Tibial artery (tissue), 4 donors: Measurements from ENCODE around the gene ACTR3.

Experiments used
- DNase-seq, 2 donors: peaks; one replicate each; pipeline ENCODE4 v3.0.0-alpha.2; 2019
- H3K27ac ChIP-seq, 2 donors: fragments of 200-600 bp; sonication (generic) in 1 of 2; 1 replicate in 1 of 2; 2 replicates in 1 of 2; pipeline ENCODE4 v1.5.1; 2018 to 2019; ENCODE audit warnings: mild to moderate bottlenecking in 1 of 2
- H3K27me3 ChIP-seq, 2 donors: fragments of 200-600 bp; sonication (generic) in 1 of 2; one replicate each; pipeline versions ENCODE4 v1.5.1 to v1.6.0; 2016 to 2019
- H3K36me3 ChIP-seq, 3 donors: fragments of 200-600 bp; sonication (generic) in 2 of 3; one replicate each; pipeline ENCODE4 v1.5.1; 2016 to 2019; ENCODE audit warnings: mild to moderate bottlenecking in 2 of 3
- H3K4me1 ChIP-seq, 4 donors: fragments of 200-600 bp; sonication (generic) in 2 of 4; 1 replicate in 3 of 4; 2 replicates in 1 of 4; pipeline ENCODE4 v1.5.1; 2016 to 2019
- H3K4me3 ChIP-seq, 2 donors: fragments of 200-600 bp; sonication (generic) in 1 of 2; 1 replicate in 1 of 2; 2 replicates in 1 of 2; pipeline ENCODE4 v1.5.1; 2018 to 2019; ENCODE audit warnings: mild to moderate bottlenecking in 2 of 2
- H3K9me3 ChIP-seq, 3 donors: fragments of 200-600 bp; sonication (generic) in 1 of 3; one replicate each; pipeline ENCODE4 v1.5.1; 2016 to 2019
- intact Hi-C: fragments of 100-400 bp; cut with DNase I; formaldehyde crosslinking; loops from one replicate; pipeline ENCODE4 v1.15.0; 2023; ENCODE audit warnings: low total_unique reads
- TF ChIP-seq, protein P1 (sequence below), 2 experiments: fragments of 200-600 bp in 1 of 2; fragments of 450-650 bp in 1 of 2; IDR thresholded peaks; one replicate each; pipeline ENCODE4 v1.5.1; 2017 to 2019; ENCODE audit warnings: antibody characterized with exemption in 2 of 2, mild to moderate bottlenecking in 1 of 2, moderate library complexity in 1 of 2

The ACTR3 gene

DNA sequence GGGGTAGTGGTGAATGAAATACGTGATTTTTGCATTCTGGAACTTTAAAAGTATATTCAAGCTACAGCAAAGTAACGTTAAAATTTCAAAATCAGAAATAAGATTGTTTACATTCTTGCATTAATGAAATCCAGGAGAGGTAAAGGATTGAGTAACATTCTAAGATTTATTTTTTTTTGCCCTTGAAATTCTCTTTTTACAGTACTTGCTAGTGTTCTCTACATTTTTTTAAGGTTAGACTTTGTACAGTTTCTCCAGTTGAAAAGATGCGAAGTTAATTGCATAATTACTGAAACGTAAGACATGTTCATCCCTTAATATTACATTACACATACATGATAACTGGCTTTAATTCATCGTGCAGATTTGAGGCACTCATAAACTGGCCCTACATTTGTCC is 74.5 kb downstream of the ACTR3 start:
- Histone ChIP-seq H3K36me3 (peaks cover 2 to 8% (median 4%) of the 10 kb centered on the region in 3 donors), H3K27ac (no peak overlapping the region), H3K4me1 (peaks cover 0 to 16% (median 2%) of the 10 kb centered on the region in 4 donors), H3K4me3 (no peak overlapping the region), H3K27me3 (no peaks in the 10 kb centered on the region), H3K9me3 (no peaks in the 10 kb centered on the region)
- intact Hi-C loops, result no loop called here
- TF ChIP-seq, protein P1, sequence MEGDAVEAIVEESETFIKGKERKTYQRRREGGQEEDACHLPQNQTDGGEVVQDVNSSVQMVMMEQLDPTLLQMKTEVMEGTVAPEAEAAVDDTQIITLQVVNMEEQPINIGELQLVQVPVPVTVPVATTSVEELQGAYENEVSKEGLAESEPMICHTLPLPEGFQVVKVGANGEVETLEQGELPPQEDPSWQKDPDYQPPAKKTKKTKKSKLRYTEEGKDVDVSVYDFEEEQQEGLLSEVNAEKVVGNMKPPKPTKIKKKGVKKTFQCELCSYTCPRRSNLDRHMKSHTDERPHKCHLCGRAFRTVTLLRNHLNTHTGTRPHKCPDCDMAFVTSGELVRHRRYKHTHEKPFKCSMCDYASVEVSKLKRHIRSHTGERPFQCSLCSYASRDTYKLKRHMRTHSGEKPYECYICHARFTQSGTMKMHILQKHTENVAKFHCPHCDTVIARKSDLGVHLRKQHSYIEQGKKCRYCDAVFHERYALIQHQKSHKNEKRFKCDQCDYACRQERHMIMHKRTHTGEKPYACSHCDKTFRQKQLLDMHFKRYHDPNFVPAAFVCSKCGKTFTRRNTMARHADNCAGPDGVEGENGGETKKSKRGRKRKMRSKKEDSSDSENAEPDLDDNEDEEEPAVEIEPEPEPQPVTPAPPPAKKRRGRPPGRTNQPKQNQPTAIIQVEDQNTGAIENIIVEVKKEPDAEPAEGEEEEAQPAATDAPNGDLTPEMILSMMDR (IDR thresholded peaks at IDR 0.05), result no peak
- DNase-seq, result no peak

DNA sequence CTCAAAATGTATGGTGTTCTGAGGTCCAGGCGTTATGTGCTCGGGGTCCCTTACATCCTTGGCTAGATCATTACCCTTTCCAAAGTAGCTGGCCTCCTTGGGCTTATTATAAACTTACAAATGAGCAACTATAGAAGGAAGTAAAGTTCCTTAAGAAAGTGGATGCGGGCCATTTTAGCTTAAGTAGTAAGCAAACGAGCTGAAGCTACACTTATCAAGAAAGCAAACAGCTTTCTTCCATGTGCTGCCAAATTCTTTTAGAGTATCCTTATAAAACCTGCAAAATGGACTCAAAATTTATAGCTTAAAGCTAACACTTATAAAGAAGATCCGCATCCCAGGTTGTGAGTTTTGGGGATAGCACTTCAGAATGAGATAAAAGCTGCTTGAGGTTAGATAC is 75.3 kb downstream of the ACTR3 start:
- DNase-seq, result no peak
- peaks cover 0 to 8% (median 0%) of the 10 kb centered on the region in 3 donors for H3K36me3 ChIP-seq
- intact Hi-C loops, result no loop called here
- H3K4me3 ChIP-seq, result no peak overlapping the region
- peaks cover 0 to 16% (median 2%) of the 10 kb centered on the region in 4 donors for H3K4me1 ChIP-seq
- no peak overlapping the region for H3K27ac ChIP-seq
- no peaks in the 10 kb centered on the region for H3K9me3 ChIP-seq
- no peaks in the 10 kb centered on the region for H3K27me3 ChIP-seq
- TF ChIP-seq, protein P1 (IDR thresholded peaks at IDR 0.05), result no peak

DNA sequence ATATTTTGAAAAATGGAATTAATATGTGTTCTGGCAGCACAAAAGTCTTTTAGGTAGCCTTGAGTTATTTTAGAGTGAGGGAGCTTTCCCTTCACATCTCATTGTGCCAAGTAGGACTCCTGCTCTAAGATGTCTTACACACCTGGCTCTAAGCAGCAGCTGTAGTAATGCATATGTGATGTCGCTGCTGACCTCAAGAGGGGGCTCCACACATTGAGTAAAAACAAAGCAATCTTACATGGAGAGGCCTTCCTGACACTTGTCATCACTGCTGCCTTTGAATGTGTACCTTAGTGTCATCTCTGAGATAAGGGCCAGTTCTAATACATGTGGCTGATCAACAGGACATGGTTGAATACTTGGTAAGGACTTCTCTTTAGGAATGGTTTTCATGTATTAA is 75.8 kb downstream of the ACTR3 start:
- TF ChIP-seq, protein P1 (IDR thresholded peaks at IDR 0.05), result peak in 1 of 2 experiments; percentile 22
- H3K27me3 ChIP-seq, result no peaks in the 10 kb centered on the region
- H3K4me1 ChIP-seq, result peaks cover 0 to 16% (median 2%) of the 10 kb centered on the region in 4 donors
- peaks cover 0 to 8% (median 0%) of the 10 kb centered on the region in 3 donors for H3K36me3 ChIP-seq
- no peaks in the 10 kb centered on the region for H3K9me3 ChIP-seq
- DNase-seq, result no peak
- H3K4me3 ChIP-seq, result no peak overlapping the region
- H3K27ac ChIP-seq, result no peak overlapping the region
- intact Hi-C loops, result no loop called here

DNA sequence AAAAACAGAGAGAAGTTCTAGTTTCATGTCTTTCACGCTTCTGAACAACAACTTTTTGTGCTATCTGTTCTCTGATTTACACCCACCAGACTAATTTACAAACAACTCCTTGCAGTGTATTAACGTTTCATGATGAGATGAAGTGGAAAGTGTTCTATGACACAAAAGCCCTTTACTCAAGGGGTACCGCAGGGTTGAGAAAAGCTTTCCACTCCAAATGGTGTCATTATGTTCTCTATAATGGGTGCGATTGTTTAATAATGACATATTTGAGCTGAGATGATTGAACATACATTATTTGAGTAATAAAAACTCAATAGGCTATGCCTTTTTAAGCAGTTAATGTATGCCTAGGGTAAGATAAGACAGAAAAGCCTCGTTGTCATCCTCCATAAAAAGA is 76.3 kb downstream of the ACTR3 start:
- TF ChIP-seq, protein P1 (IDR thresholded peaks at IDR 0.05), result no peak
- intact Hi-C loops, result no loop called here
- no peaks in the 10 kb centered on the region for H3K27me3 ChIP-seq
- H3K36me3 ChIP-seq, result peaks cover 0 to 8% (median 0%) of the 10 kb centered on the region in 3 donors
- no peak for DNase-seq
- no peak overlapping the region for H3K4me3 ChIP-seq
- H3K27ac ChIP-seq, result no peak overlapping the region
- peaks cover 0 to 16% (median 2%) of the 10 kb centered on the region in 4 donors for H3K4me1 ChIP-seq
- no peaks in the 10 kb centered on the region for H3K9me3 ChIP-seq

DNA sequence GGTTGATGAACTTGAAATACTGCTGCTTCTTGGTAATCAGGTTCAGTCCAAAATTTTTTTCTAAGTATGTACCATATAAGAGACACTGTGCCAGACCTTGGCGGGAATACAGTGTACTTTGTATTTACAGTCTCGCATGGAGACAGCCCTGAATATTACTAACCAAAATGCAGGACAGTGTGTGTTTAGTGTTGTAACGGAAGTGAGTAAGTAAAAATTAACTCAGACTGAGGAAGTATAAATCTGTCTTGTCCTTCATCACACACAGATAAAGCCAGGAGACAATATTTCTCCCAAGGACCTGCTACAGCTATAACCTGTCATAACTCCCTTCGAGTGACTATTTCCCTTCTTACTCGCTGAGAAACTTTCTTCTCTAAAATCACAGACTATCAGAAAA is 76.9 kb downstream of the ACTR3 start:
- peaks cover 0 to 16% (median 2%) of the 10 kb centered on the region in 4 donors for H3K4me1 ChIP-seq
- no peak for DNase-seq
- H3K4me3 ChIP-seq, result no peak overlapping the region
- H3K27ac ChIP-seq, result no peak overlapping the region
- TF ChIP-seq, protein P1 (IDR thresholded peaks at IDR 0.05), result no peak
- H3K27me3 ChIP-seq, result no peaks in the 10 kb centered on the region
- no peaks in the 10 kb centered on the region for H3K9me3 ChIP-seq
- H3K36me3 ChIP-seq, result peaks cover 0 to 4% (median under 1%) of the 10 kb centered on the region in 3 donors
- intact Hi-C loops, result no loop called here

DNA sequence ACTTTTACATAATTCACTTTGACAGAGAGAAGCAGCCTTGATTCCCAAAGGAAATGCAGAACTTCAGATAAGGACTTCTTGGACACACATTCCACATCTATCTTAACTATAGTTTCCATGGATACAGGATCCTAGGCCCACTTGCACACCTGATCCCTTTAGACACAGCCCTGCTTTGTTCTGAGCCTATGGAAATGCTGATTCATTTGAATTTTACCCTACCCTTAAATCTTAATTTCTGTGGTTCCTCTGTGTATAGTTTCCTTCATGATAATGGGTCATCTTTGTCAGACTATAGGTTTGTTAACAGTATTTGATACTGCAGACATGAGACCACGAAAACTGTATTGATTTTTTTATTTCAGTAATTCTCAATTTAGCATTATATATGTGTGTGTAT is 77.4 kb downstream of the ACTR3 start:
- intact Hi-C loops, result no loop called here

More for the DNA sequence above, 77.4 kb downstream of the ACTR3 start:
- TF ChIP-seq, protein P1 (IDR thresholded peaks at IDR 0.05), result no peak
- Histone ChIP-seq H3K9me3 (no peaks in the 10 kb centered on the region), H3K27ac (no peak overlapping the region), H3K4me1 (peaks cover 0 to 16% (median 2%) of the 10 kb centered on the region in 4 donors), H3K27me3 (no peaks in the 10 kb centered on the region), H3K36me3 (peaks cover 1 to 4% (median 2%) of the 10 kb centered on the region in 3 donors), H3K4me3 (no peak overlapping the region)
- no peak for DNase-seq
